Colonic mucosa (tissue), 4 donors: ENCODE data around the gene GAD2. TPM values are rescaled to one million over a fixed set of nuclear protein-coding genes. Genes with fewer than 3 reads are reported as not detected.

Experiments
- DNase-seq: peaks from one replicate; pipeline ENCODE4 v3.0.0-alpha.2; 2020
- H3K27ac ChIP-seq: fragments of 200-600 bp; one replicate; pipeline ENCODE4 v1.8.0; 2021
- H3K27me3 ChIP-seq: fragments of 200-600 bp; one replicate; pipeline ENCODE4 v1.8.0; 2021
- H3K36me3 ChIP-seq: fragments of 200-600 bp; one replicate; pipeline ENCODE4 v1.8.0; 2021
- H3K4me1 ChIP-seq: fragments of 200-600 bp; one replicate; pipeline ENCODE4 v1.8.0; 2021; ENCODE audit warnings: mild to moderate bottlenecking
- H3K4me3 ChIP-seq: fragments of 200-600 bp; one replicate; pipeline ENCODE4 v1.8.0; 2021
- H3K9ac ChIP-seq, 2 donors: one replicate each; pipeline ENCODE4 v1.7.0; 2013; ENCODE audit warnings: control low read depth in 2 of 2, low read depth in 2 of 2, low read length in 2 of 2
- H3K9me3 ChIP-seq: fragments of 200-600 bp; one replicate; pipeline ENCODE4 v1.8.0; 2021
- CTCF ChIP-seq: fragments of 200-600 bp; IDR thresholded peaks from one replicate; pipeline ENCODE4 v1.8.0; 2022; ENCODE audit warnings: antibody characterized with exemption, mild to moderate bottlenecking
- intact Hi-C: fragments of 100-400 bp; cut with DNase I; formaldehyde crosslinking; loops from one replicate; pipeline ENCODE4 v1.14.1; 2022
- total RNA-seq, 2 donors: library from RNA; stranded (reverse); fragmentation: NEBNext Ultra II Directional in 1 of 2; extraction: Animal tissue kit (Norgen Biotek cat#: 25700) in 1 of 2; gene quantifications; one replicate each; pipeline ENCODE4 v1.2.1, GENCODE V29; 2021
- donor health status: healthy.
- donor health status: DM: no; HTN: no; CAD: no.
- donor health status: DM: no; HTN: no; CAD: no.

GAD2 gene
- total RNA-seq, 2 donors from 2014 or later: not detected

- TF ChIP-seq CTCF: no peak
- Histone ChIP-seq H3K27me3 (no peaks in the 10 kb centered on the region), H3K36me3 (no peaks in the 10 kb centered on the region), H3K9ac (no peak overlapping the region), H3K9me3 (no peaks in the 10 kb centered on the region), H3K4me3 (no peak overlapping the region), H3K4me1 (no peaks in the 10 kb centered on the region), H3K27ac (no peak overlapping the region)
- DNase-seq: no peak
- intact Hi-C loops: no loop called here
Observed at GRCh38 chr10:26238378-26238777, 21.8 kb downstream of the GAD2 start.

GRCh38 chr10:26242706-26243350 is 26.3 kb downstream of the GAD2 start:
- no peak overlapping the region for H3K4me3 ChIP-seq
- no peaks in the 10 kb centered on the region for H3K9me3 ChIP-seq
- no peaks in the 10 kb centered on the region for H3K27me3 ChIP-seq
- no peak for DNase-seq
- H3K36me3 ChIP-seq: no peaks in the 10 kb centered on the region
- H3K27ac ChIP-seq: no peak overlapping the region
- intact Hi-C loops: no loop called here
- H3K4me1 ChIP-seq: no peaks in the 10 kb centered on the region
- no peak overlapping the region for H3K9ac ChIP-seq
- TF ChIP-seq CTCF: no peak

GRCh38 chr10:26243351-26243720 is 26.8 kb downstream of the GAD2 start:
- no peak for DNase-seq
- Histone ChIP-seq H3K9me3 (no peaks in the 10 kb centered on the region), H3K4me3 (no peak overlapping the region), H3K4me1 (no peaks in the 10 kb centered on the region), H3K27me3 (no peaks in the 10 kb centered on the region), H3K27ac (no peak overlapping the region), H3K36me3 (no peaks in the 10 kb centered on the region), H3K9ac (no peak overlapping the region)
- intact Hi-C loops: no loop called here
- TF ChIP-seq CTCF: no peak

- Histone ChIP-seq H3K27ac (no peak overlapping the region), H3K9me3 (no peaks in the 10 kb centered on the region), H3K4me3 (no peak overlapping the region), H3K4me1 (no peaks in the 10 kb centered on the region), H3K9ac (no peak overlapping the region), H3K36me3 (no peaks in the 10 kb centered on the region), H3K27me3 (no peaks in the 10 kb centered on the region)
- DNase-seq: no peak
- intact Hi-C loops: no loop called here
- no peak for TF ChIP-seq CTCF
Observed at GRCh38 chr10:26249681-26250080, 33.1 kb downstream of the GAD2 start.

GRCh38 chr10:26251925-26252324 is 35.4 kb downstream of the GAD2 start:
- no peak for TF ChIP-seq CTCF
- Histone ChIP-seq H3K4me3 (no peak overlapping the region), H3K36me3 (no peaks in the 10 kb centered on the region), H3K27me3 (no peaks in the 10 kb centered on the region), H3K27ac (no peak overlapping the region), H3K9me3 (no peaks in the 10 kb centered on the region), H3K9ac (no peak overlapping the region), H3K4me1 (no peaks in the 10 kb centered on the region)
- intact Hi-C loops: no loop called here
- no peak for DNase-seq
